Measurements from ENCODE around the gene TTC38. TPM values are rescaled to one million over a fixed set of nuclear protein-coding genes. Genes with fewer than 3 reads are reported as not detected.
A peak's percentile ranks its signal among the peaks of the same experiment; 100 is the strongest.

The TTC38 gene
- polyA plus RNA-seq, 5 donors: 29.4 to 40.5 (median 34.1) TPM

DNA sequence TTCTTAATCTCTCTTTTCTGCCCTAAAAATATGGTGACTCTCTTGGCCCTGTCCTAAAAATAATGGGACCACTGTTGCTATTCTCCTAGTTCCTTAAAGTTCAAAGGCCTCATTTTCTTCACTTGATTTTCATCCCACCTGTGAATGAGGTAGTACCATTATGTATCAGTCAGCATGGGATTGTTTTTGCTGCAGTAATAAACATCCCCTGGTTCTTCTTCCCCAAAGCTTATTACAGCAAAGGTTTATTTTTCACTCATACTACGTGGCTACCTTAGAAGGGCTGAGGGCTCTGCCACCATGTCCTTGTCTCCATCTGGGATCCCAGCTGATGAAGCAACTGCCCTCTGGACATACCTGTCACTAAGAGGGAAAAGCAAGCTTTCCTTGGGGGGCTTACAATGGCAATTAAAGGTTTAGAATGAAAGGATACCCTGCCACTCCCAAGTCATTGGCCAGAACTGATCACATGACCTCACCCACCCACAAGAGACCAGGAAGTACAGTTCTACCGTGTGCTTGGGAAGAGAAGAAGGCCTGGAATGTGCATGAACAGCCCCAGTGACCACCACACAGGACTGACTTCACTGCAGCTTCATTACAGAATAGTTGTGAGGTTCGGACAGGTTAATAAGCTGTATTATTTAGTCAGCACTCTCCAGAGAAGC lies 7.8 kb downstream of the TTC38 start:
- DNase-seq: no peak

DNA sequence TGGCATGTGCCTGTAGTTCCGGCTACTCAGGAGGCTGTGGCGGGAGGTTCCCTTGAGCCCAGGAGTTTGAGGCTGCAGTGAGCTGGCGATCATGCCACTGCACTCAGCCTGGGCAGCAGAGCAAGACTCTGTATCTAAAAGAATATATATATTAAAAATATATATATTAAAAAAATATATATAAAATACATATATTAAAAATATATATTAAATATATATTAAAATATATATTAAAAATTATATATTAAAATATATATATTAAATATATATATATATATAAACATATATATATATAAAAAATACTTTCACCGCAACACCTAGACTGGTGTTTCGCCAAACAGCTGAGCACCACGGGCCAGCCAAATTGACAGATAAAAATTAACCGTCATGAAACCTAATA lies 8.8 kb downstream of the TTC38 start:
- DNase-seq: no peak

GRCh38 chr22:46278656-46279645 lies 11.1 kb downstream of the TTC38 start:
- no peak for DNase-seq

DNA sequence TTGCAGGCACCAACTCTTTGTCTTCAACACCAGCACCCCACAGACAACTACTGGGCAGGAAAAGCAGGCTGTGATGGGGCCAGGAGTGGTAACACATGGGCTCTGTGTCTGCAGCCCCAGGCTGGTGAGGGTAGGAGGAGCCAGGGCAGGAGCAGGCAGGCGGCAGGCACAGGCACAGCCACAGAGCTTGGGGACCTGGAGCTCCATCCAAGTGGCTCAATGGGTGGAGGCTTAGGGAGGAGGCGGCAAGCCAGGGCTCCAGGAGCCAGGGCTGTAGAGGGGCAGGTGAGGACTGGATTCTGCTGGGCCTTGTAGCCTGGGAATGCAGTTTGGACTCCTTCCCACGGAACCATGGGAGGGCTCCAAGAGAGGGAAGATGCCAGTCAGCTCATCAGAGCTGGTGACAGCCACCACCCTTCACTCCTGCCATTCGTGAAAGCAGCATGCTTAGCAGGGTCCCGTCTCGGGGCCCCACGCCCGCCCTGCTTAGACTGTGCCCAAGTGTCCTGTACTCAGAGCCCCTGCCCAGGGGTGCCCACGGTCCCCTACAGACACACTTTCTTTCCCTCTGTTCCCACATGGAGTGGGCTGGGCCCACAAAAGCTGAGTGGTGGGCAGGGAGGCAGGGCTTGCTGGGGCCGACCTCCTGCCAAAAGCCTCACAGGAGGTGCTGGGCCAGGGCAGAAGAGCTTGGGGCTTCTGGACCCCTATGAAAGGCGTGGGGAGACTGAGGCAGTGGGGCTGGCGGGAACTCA lies 12.4 kb downstream of the TTC38 start:
- DNase-seq: no peak

- no peak for DNase-seq
These were observed 13.3 kb downstream of the TTC38 start for GRCh38 chr22:46280999-46281623.

DNA sequence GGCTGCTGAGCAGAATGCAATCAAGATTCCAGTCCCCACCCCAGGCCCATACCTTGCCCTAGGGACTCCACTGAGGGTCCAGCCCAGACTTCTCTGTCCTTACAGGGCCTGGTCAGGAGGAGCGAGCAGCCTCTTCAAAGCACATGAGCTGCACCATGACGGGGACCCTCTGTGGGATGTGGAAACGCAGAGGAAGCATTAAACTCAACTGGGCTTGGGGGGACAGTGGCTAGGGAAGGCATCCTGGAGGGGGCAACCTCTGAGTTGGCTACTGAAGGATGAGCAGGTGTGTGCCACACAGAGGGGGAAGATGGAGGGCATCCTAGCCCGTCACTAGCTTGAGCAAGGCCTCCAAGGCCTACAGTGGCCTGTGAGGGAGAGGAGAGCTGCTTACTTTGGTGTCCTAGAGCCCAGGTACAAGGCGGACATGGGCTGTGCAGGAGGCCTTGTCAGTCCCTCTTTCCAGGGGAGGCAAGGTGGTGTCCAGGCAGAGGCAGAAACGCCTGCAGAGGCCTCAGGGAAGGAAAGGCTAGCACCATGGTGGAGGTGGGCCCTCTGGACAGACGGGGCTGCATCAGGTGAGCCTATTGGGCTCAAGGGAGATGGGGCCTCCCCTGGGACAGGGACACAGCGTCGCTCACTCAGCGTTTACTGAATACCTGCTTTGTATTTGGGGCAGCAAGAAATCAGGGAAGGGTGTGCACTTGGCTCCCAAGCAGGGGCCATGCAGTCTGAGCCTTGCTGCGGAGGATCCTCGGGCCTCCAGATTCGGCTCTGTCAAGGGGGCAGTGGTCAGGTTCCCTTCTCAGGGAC lies 14.3 kb downstream of the TTC38 start:
- no peak for DNase-seq

GRCh38 chr22:46286006-46286405 lies 18.2 kb downstream of the TTC38 start:
- DNase-seq: no peak

- no peak for DNase-seq
These were observed 19.4 kb downstream of the TTC38 start for GRCh38 chr22:46286941-46287872.

- no peak for DNase-seq
These were observed 20.3 kb downstream of the TTC38 start for GRCh38 chr22:46287873-46288751.

- DNase-seq: no peak
These were observed 21.0 kb downstream of the TTC38 start for GRCh38 chr22:46288846-46289243.

DNA sequence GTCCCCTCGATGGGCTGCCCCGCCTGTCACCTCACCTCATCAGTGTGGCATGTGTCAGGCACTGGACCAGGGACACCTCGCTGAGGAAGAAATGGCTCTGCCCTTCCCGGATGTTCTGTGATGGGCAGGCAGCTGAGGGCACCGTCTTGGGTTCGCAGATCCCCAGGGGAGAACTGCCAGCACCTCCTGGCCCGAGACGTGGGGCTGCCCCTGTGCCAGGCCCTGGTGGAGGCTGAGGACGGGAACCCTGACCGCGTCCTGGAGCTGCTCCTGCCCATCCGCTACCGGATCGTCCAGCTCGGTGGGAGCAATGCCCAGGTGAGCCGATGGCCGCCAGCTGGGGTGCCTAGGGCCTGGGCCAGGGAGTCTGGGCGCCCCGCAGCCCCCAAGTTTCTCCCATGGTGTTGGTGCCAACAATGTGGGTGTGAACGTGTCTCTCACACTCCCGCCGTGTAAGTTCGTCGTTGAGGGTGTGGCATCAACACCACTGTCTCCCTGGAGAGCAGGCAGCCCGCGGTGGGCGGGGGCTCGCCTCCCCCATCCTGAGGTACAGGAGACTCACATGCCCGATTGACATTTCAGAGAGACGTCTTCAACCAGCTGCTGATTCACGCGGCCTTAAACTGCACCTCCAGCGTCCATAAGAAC lies 21.6 kb downstream of the TTC38 start:
- no peak for DNase-seq

DNA sequence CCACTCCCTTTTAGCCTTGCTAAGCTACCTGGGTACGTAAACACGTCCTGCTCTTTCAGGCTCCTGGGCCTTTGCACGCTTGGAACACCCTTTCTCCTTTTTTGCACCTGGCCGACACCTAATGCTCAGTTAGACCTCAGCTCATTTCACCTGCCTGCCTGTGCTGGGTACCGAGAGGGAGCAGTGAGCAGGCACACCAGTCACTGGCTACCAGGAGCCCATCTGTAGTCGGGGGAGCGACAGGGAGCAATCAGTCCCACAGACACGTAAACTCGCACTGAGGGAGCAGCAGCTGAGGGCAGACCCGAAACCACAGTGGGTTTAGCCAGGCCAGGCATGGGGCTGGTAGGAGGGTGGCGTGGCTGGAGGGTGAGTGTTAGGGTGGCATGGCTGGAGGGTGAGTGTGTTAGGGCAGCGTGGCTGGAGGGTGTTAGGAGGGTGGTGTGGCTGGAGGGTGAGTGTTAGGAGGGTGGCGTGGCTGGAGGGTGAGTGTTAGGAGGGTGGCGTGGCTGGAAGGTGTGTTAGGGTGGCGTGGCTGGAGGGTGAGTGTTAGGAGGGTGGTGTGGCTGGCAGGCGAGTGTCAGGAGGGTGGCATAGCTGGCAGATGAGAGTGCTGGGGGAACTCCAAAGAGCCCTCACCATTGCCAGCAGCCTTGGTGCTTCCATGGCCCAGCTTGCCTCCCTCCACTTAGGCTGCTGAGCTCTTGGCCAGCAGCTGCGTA lies 22.5 kb downstream of the TTC38 start:
- DNase-seq: no peak

DNA sequence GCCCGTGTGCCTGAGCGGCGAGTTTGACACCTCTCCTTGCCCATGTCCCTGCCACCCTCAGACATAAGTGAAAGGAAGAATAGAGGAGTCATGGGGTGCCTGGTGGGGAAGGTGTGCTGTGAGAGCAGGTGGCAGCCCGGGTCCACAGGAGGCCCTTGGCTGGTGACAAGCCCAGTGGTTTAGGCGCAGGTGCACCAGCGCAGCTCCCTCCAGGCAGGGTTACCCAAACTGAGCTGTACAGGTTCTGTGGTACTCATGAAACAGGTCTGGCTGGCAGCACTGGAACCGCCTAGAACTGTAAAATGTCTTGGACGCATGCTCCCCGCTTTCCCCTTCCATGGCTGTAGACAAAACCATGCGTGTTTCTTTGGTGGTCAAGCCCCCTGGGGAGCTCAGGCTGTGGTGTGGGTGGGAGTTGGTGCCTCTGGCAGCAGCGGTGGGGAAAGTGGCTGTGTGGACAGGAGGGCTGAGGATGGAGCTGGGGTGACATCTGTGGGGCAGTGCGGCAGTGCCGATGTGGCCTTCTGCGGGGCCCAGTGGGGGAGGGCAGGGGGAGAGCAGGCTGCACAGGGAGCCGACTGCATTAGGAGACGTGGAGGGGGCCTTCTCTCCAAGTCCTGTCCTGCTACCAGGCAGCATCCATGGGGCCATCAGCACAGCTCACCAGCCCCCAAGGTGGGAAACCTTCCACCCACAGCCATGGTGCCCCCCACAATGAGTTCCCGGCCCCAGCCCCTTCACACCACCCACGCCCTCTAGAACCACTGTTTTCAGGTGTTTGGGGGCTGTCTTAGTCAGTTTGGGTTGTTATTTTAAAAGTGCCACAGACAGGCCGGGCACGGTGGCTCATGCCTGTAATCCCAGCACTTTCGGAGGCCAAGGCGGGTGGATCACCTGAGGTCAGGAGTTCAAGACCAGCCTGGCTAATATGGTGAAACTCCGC lies 23.3 kb downstream of the TTC38 start:
- no peak for DNase-seq

GRCh38 chr22:46292173-46292572 lies 24.4 kb downstream of the TTC38 start:
- no peak for DNase-seq

- DNase-seq: no peak
These were observed 24.9 kb downstream of the TTC38 start for GRCh38 chr22:46292732-46293131.

DNA sequence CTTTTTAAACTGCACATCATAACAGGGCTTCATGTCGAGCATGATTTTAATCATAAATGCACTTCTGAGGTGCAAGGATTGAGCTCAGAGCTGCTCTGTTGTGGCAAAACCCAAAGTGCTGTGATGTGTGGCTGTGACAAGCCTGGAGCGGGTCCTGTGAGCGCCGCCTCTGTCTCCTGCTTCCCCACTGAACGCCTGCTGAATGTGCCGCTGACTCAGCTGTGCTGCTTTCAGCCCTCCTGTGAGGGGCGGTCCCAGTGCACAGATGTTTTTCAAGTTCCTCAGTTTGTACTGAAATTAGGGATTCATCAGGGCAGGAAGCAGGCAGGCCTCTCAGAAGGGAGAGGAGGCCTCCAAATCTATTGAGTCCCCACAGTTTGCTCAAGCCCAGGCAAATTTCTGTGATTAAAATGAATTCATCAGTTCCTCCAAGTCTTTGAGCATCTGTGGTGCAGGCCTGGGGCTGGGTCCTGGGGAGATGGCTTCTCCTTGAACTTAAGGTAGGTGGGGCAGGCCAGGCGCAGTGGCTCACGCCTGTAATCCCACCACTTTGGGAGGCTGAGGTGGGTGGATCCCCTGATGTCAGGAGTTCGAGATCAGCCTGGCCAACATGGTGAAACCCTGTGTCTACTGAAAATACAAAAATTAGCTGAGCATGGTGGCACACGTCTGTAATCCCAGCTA lies 25.9 kb downstream of the TTC38 start:
- DNase-seq: peak in 1 of 2 donors; percentile 10

Data from right lung (tissue), 5 donors.